ENCODE measurements around the gene FBXW4. TPM values are rescaled to one million over a fixed set of nuclear protein-coding genes. Genes with fewer than 3 reads are reported as not detected.
A peak's percentile ranks its signal among the peaks of the same experiment; 100 is the strongest.

Gene FBXW4
- total and polyA plus RNA-seq, 2 of the 8 experiments (the other 6 are each of a cell fraction or from before 2014, with no cell fraction given) = 29.0 to 32.8 TPM

GRCh38 chr10:101631821-101632475 lies 63.0 kb downstream of the FBXW4 start:
- Histone ChIP-seq H3K9me3 (ENCODE audit: insufficient read depth in 2 of 2, low read depth in 1 of 2, low read length in 1 of 2) (peaks cover 4 to 7% of the 10 kb centered on the region in 2 experiments; a peak in 1 of 4 replicates), H3K79me1 (ENCODE audit: low read depth, low read length) (no peaks in the 10 kb centered on the region), H3K23ac (ENCODE audit: insufficient read length) (no peak overlapping the region), H2BK5ac (ENCODE audit: low read depth, low read length) (0 out of 2 replicates have a peak overlapping the region, but pooled peaks have one; percentile 10), H3K4me1 (replicated peaks in 1 of 4; ENCODE audit: control insufficient read depth in 3 of 4, insufficient read depth in 4 of 4, low read length in 3 of 4) (no peaks in the 10 kb centered on the region; a peak in 1 of 7 replicates), H2AFZ (ENCODE audit: low read length) (no peak overlapping the region), H2BK20ac (ENCODE audit: low read length) (no peak overlapping the region), H3K23me2 (ENCODE audit: low read depth, low read length) (no peaks in the 10 kb centered on the region), H3K18ac (ENCODE audit: extremely low read depth, low read length) (no peak overlapping the region), H2BK120ac (replicated peaks; ENCODE audit: low read depth, low read length) (no peak overlapping the region), H3K36me3 (ENCODE audit: control insufficient read depth in 2 of 4, insufficient read depth in 4 of 4, low read length in 3 of 4) (peaks cover 0 to 6% (median 0%) of the 10 kb centered on the region in 4 experiments; a peak in 1 of 8 replicates), H3K14ac (ENCODE audit: insufficient read length) (no peak overlapping the region), H3K27ac (ENCODE audit: low read depth, low read length) (no peak overlapping the region), H2BK12ac (ENCODE audit: low read depth, low read length) (no peak overlapping the region; the same call in 1 of the 2 replicates), H4K5ac (ENCODE audit: insufficient read length, low read depth, low read length) (no peak overlapping the region), H4K91ac (replicated peaks; ENCODE audit: insufficient read length, low read length) (no peak overlapping the region), H3K9ac (replicated peaks in 1 of 4; ENCODE audit: extremely low read depth in 1 of 4, low read depth in 3 of 4, low read length in 3 of 4) (no peak overlapping the region), H4K8ac (ENCODE audit: extremely low read depth, insufficient read depth, low read length) (no peak overlapping the region), H2BK15ac (ENCODE audit: low read length) (no peak overlapping the region), H3K4ac (replicated peaks; ENCODE audit: insufficient read length, low read depth, low read length) (no peak overlapping the region), H3K4me3 (ENCODE audit: extremely low read depth in 1 of 4, insufficient read depth in 2 of 4, low read depth in 3 of 4, low read length in 4 of 4) (no peak overlapping the region), H4K20me1 (replicated peaks in 1 of 2; ENCODE audit: control insufficient read depth in 1 of 2, insufficient read depth in 2 of 2, low read length in 2 of 2) (no peaks in the 10 kb centered on the region), H3K56ac (replicated peaks; ENCODE audit: insufficient read length, low read depth, low read length) (no peak overlapping the region), H2AK5ac (ENCODE audit: low read depth, low read length) (no peak overlapping the region), H3K4me2 (ENCODE audit: insufficient read depth in 1 of 2, low read depth in 2 of 2, low read length in 2 of 2) (no peak overlapping the region), H3K27me3 (replicated peaks in 1 of 4; ENCODE audit: control insufficient read depth in 3 of 4, extremely low read depth in 1 of 4, insufficient read depth in 3 of 4, low read length in 3 of 4) (no peaks in the 10 kb centered on the region), H3K79me2 (ENCODE audit: control insufficient read depth in 1 of 2, insufficient read depth in 2 of 2, low read length in 2 of 2) (no peaks in the 10 kb centered on the region)
- TF ChIP-seq CTCF (IDR thresholded peaks at IDR 0.05; ENCODE audit: control extremely low read depth in 1 of 3, insufficient read depth in 1 of 3, low read depth in 1 of 3, low read length in 3 of 3) (no peak), JUN (IDR thresholded peaks at IDR 0.05; ENCODE audit: low read depth, low read length) (no peak), KDM4A (IDR thresholded peaks at IDR 0.05; ENCODE audit: low read depth, low read length, severe bottlenecking) (no peak), POLR2A (IDR thresholded peaks at IDR 0.05; ENCODE audit: control extremely low read depth in 1 of 2, low read depth in 2 of 2, low read length in 2 of 2) (no peak), CHD1 (IDR thresholded peaks at IDR 0.05; ENCODE audit: low read depth, low read length) (no peak)
- whole genome bisulfite sequencing, 2 experiments (ENCODE audit: extremely low coverage in 1 of 2, insufficient coverage in 1 of 2, insufficient read length in 1 of 2, insufficient replicate concordance in 2 of 2, low coverage in 1 of 2, low lambda C conversion rate in 2 of 2, missing lambda C conversion rate in 1 of 2) = 88% methylated on average over 8 of the region's 8 CpGs; no CpG with 5 or more reads in 1 of the 2 experiments
- DNase-seq (ENCODE audit: low read depth in 1 of 2, low spot score in 2 of 2) (no peak), FAIRE-seq (no peak)
- CTCF ChIA-PET (ENCODE audit: partially characterized antibody) = interaction anchor here (0.9 to 1.7 kb wide), 2 partner anchors 23 to 117 kb away, joined by 3 to 4 read pairs; no protein-coding TSS in a partner anchor
- POLR2A ChIA-PET (ENCODE audit: partially characterized antibody) = interaction anchor here (1.1 to 1.6 kb wide), 4 partner anchors 10 to 50 kb away, joined by 3 to 4 read pairs (median 3); no protein-coding TSS in a partner anchor

Measured in H1 (cell line).